Pulmonary artery endothelial cell (primary cell): ENCODE measurements around the gene CHIA. TPM values are rescaled to one million over a fixed set of nuclear protein-coding genes. Genes with fewer than 3 reads are reported as not detected.
A peak's percentile ranks its signal among the peaks of the same experiment; 100 is the strongest.

Source experiments
- DNase-seq: peaks from one replicate; pipeline ENCODE4 v3.0.0-alpha.2; 2011; ENCODE audit warnings: low read depth, low spot score
- total RNA-seq: library from RNA; depleted of rRNA; stranded (reverse); fragments of >200 nt; gene quantifications from 2 replicates; pipeline ENCODE4 v1.2.3, GENCODE V29; 2014

CHIA gene
- total RNA-seq, 1 donor from 2014 or later = not detected

- no peak for DNase-seq
Observed at GRCh38 chr1:111364690-111365089, 74.0 kb downstream of the CHIA start.

GRCh38 chr1:111366256-111366655 is 75.6 kb downstream of the CHIA start:
- DNase-seq = no peak

- peak; percentile 57 for DNase-seq
Observed at GRCh38 chr1:111369177-111369576, 78.5 kb downstream of the CHIA start.

DNA sequence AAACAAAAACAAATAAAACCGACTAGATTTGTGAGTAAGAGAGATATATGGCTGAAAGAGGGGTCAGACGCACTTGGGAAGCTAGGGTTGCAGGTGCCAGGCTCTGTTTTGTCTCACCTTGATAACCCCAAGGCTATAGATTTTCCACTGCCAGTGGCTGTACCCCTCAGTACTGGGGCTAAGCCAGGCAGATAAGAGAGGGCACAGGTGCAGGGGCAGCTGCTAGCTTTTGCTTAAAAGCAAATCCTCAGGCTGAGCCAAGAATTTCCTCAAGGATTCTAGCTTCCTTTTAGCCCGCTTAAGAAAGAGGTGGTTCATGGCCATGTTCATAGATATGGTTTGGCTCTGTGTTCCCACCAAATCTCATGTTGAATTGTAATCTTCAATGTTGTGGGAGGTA is 79.0 kb downstream of the CHIA start:
- peak; percentile 13 for DNase-seq

Other genes with a start within 250 kb of the CHIA start
- gene DRAM2, start 150.8 kb upstream of the CHIA start, total RNA-seq = 25.5 and 66.1 TPM in 2 replicates
- gene CEPT1, start 150.6 kb upstream of the CHIA start, total RNA-seq = 30.5 and 53.0 TPM in 2 replicates
- 0.86 and 1.3 TPM in 2 replicates for gene DENND2D, start 90.2 kb upstream of the CHIA start, total RNA-seq
- gene CHI3L2, start 63.1 kb upstream of the CHIA start, total RNA-seq = not detected in 2 replicates
- 0.25 and 0.33 TPM in 2 replicates for gene OVGP1, start 136.9 kb downstream of the CHIA start, total RNA-seq
- 48.5 and 71.7 TPM in 2 replicates for gene WDR77, start 158.4 kb downstream of the CHIA start, total RNA-seq
- 284 and 475 TPM in 2 replicates for gene ATP5PB, start 158.6 kb downstream of the CHIA start, total RNA-seq
- gene C1orf162, start 183.1 kb downstream of the CHIA start, total RNA-seq = 0.07 and 0.18 TPM in 2 replicates
- gene ADORA3, start 212.8 kb downstream of the CHIA start, total RNA-seq = not detected in 2 replicates
- 0.21 TPM in 1 of 2 replicates, not detected in the other for gene TMIGD3, start 212.8 kb downstream of the CHIA start, total RNA-seq